WERI-Rb-1 (cell line): ENCODE data around the gene FXYD4.

Experiments used
- DNase-seq: peaks from one replicate; pipeline ENCODE4 v3.0.0-alpha.2; 2020
- H3K27ac ChIP-seq: fragments of 250-450 bp; sonication (Bioruptor Pico); 2 replicates; pipeline ENCODE4 v1.5.1; 2020; ENCODE audit warnings: mild to moderate bottlenecking, moderate library complexity
- H3K27me3 ChIP-seq: fragments of 250-450 bp; sonication (Bioruptor Pico); 2 replicates; pipeline ENCODE4 v1.5.1; 2021; ENCODE audit warnings: mild to moderate bottlenecking, low read depth, moderate library complexity; ENCODE audit not compliant: insufficient read depth, severe bottlenecking
- H3K36me3 ChIP-seq: fragments of 250-450 bp; sonication (Bioruptor Pico); 2 replicates; pipeline ENCODE4 v1.5.1; 2020; ENCODE audit warnings: mild to moderate bottlenecking, moderate library complexity
- H3K4me3 ChIP-seq: 2 replicates; pipeline ENCODE4 v1.5.1; 2011; ENCODE audit warnings: low read depth, mild to moderate bottlenecking, control low read depth, low read length
- H3K9me3 ChIP-seq: fragments of 250-450 bp; sonication (Bioruptor Pico); 2 replicates; pipeline ENCODE4 v1.5.1; 2021; ENCODE audit warnings: mild to moderate bottlenecking, moderate library complexity; ENCODE audit not compliant: severe bottlenecking
- TF ChIP-seq, protein P1 (sequence below): IDR thresholded peaks from 2 replicates; pipeline ENCODE4 v1.5.1; 2011; ENCODE audit warnings: low read depth, mild to moderate bottlenecking, control low read depth, inconsistent platforms, low read length

FXYD4 gene

DNA sequence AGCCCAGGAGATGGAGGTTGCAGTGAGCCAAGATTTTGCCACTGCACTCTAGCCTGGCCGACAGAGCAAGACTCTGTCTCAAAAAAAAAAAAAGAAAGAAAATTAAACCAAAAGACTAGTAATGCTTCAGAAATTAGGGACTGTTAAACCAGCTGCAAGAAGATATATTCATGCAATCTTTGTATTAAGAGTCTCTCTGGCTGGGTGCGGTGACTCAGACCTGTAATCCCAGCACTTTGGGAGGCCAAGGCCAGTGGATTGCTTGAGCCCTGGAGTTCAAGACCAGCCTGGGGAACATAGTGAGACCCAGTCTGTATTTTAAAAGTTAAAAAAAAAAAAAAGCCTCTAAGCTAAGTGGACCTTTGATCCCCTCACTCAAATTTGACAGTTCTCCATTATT is 40.1 kb downstream of the FXYD4 start:
- H3K27me3 ChIP-seq: no peaks in the 10 kb centered on the region
- no peak overlapping the region for H3K4me3 ChIP-seq
- TF ChIP-seq, protein P1, sequence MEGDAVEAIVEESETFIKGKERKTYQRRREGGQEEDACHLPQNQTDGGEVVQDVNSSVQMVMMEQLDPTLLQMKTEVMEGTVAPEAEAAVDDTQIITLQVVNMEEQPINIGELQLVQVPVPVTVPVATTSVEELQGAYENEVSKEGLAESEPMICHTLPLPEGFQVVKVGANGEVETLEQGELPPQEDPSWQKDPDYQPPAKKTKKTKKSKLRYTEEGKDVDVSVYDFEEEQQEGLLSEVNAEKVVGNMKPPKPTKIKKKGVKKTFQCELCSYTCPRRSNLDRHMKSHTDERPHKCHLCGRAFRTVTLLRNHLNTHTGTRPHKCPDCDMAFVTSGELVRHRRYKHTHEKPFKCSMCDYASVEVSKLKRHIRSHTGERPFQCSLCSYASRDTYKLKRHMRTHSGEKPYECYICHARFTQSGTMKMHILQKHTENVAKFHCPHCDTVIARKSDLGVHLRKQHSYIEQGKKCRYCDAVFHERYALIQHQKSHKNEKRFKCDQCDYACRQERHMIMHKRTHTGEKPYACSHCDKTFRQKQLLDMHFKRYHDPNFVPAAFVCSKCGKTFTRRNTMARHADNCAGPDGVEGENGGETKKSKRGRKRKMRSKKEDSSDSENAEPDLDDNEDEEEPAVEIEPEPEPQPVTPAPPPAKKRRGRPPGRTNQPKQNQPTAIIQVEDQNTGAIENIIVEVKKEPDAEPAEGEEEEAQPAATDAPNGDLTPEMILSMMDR: no peak
- no peak overlapping the region for H3K27ac ChIP-seq
- H3K9me3 ChIP-seq: peaks cover 5% of the 10 kb centered on the region
- H3K36me3 ChIP-seq: peaks cover 8% of the 10 kb centered on the region
- DNase-seq: no peak

DNA sequence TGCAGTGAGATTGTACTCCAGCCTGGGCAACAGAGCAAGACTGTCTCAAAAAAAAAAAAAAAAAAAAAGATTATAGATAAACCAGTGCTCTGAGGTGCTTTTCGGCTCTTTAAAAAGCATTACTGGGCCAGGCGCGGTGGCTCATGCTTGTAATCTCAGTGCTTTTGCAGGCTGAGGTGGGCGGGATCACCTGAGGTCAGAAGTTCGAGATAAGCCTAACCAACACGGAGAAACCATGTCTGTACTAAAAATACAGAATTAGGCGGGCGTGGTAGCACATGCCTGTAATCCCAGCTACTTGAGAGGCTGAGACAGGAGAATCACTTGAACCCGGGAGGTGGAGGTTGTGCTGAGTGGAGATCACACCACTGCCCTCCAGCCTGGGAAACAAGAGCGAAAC is 44.1 kb downstream of the FXYD4 start:
- Histone ChIP-seq H3K9me3 (peaks cover 3% of the 10 kb centered on the region), H3K27me3 (no peaks in the 10 kb centered on the region), H3K4me3 (no peak overlapping the region), H3K27ac (no peak overlapping the region), H3K36me3 (no peaks in the 10 kb centered on the region)
- no peak for DNase-seq
- TF ChIP-seq, protein P1: no peak

DNA sequence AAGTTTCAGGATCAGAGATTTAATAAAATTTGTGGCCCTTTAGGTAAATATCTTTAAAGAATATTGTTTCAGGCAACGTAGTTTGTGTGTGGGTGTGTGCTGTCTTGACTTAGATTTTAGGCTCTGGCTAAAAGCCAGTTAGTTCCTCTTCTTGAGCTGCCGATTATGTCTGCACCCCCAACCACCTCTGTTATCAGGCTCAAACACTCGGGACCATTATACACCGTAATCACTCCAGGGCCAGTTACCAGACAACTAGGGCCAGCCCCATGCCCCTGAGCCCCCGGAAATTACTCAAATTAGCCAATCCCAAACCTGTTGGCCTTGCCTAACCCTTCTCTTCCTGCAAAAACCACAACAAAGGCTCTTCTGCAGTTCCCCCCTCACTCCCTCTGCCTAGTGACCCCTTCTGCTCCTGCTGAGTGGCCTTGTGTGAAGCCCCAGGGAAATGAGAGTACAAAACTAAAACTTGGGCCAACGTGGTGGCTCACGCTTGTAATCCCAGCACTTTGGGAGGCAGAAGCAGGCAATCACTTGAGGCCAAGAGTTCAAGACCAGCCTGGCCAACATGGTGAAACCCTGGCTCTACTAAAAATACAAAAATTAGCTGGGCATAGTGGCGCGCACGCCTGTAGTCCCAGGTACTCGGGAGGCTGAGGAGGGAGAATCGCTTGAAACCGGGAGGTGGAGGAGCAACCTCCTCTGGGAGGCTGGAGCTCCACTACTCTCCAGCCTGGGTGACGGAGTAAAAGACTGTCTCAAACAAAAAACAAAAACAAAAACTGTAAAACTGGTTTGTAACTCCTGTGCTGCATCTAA is 46.7 kb downstream of the FXYD4 start:
- TF ChIP-seq, protein P1: no peak
- no peak for DNase-seq
- H3K27ac ChIP-seq: no peak overlapping the region

DNA sequence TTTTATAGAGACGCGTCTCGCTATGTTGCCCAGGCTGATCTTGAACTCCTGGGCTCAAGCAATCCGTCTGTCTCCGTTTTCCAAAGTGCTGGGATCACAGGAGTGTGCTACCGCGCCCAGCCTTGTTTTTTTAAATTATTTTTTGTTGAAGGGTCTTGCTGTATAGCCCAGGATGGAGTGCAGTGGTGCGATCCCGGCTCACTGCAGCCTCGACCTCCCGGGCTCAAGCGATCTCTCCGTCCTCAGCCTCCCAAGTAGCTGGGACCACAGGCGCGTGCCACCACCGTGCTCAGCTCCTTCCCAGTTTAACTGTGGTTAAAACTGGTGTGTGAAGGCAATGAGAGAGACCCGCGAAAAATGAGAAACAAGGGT is 48.5 kb downstream of the FXYD4 start:
- Histone ChIP-seq H3K27me3 (no peaks in the 10 kb centered on the region), H3K9me3 (peaks cover 7% of the 10 kb centered on the region), H3K27ac (no peak overlapping the region), H3K36me3 (no peaks in the 10 kb centered on the region), H3K4me3 (no peak overlapping the region)
- no peak for DNase-seq
- TF ChIP-seq, protein P1: no peak

More for the DNA sequence above, 46.7 kb downstream of the FXYD4 start:
- Histone ChIP-seq H3K9me3 (peaks cover 7% of the 10 kb centered on the region), H3K4me3 (no peak overlapping the region), H3K36me3 (no peaks in the 10 kb centered on the region), H3K27me3 (no peaks in the 10 kb centered on the region)

DNA sequence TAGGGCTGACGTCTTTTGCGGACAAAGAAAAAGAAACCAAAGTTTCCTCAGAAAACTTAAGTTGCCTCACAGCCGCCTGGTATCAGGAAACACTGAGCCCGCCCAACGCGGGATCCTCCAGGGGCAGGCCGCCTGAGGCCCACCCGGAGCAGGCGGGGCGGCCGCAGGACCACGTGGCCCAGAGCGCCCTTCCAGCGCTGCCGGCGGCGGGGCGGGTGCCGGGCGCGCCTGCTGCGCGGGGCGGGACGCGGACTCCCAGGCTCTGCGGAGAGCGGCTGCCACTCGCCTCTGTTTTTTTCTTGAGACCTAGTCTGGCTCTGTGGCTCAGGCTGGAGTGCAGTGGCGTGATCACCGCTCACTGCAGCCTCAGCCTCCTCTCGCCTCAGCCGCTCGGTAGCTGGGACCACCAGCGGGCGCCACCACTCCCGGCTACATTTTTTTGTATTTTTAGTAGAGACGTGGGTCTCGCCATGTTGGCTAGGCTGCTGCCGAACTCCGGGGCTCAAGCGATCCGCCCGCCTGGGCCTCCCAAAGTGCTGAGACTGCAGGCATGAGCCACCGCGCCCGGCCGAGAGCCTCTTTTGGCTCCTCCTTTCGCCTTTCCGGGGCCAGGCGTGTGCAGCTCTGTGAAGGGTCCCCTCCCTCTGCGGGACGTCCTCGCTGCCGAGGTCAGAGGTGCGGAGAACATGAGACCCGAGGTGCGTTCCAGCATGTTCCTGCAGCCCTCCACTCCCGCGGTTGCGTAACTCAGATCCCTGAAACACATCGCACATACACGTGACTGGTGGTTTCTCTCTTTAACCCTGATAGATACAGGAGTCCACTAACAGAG is 49.1 kb downstream of the FXYD4 start:
- DNase-seq: no peak
- H3K27ac ChIP-seq: no peak overlapping the region

More for the DNA sequence above, 49.1 kb downstream of the FXYD4 start:
- H3K9me3 ChIP-seq: peaks cover 7% of the 10 kb centered on the region
- TF ChIP-seq, protein P1: no peak
- no peaks in the 10 kb centered on the region for H3K27me3 ChIP-seq
- H3K36me3 ChIP-seq: no peaks in the 10 kb centered on the region
- no peak overlapping the region for H3K4me3 ChIP-seq
